GM18507 (cell line): ENCODE data around the gene MASP1.

ENCODE experiments used
- DNase-seq: peaks from one replicate; pipeline ENCODE4 v3.0.0; 2011; ENCODE audit warnings: low read depth; ENCODE audit not compliant: insufficient read length; ENCODE audit errors: extremely low spot score
- FAIRE-seq: peaks from 2 replicates; lab custom pipeline; 2011; peaks lifted over from hg19 to GRCh38; lab: Jason Lieb, UNC

The MASP1 gene

GRCh38 chr3:187238239-187238638 lies 53.3 kb downstream of the MASP1 start:
- FAIRE-seq (no peak), DNase-seq (no peak)

DNA sequence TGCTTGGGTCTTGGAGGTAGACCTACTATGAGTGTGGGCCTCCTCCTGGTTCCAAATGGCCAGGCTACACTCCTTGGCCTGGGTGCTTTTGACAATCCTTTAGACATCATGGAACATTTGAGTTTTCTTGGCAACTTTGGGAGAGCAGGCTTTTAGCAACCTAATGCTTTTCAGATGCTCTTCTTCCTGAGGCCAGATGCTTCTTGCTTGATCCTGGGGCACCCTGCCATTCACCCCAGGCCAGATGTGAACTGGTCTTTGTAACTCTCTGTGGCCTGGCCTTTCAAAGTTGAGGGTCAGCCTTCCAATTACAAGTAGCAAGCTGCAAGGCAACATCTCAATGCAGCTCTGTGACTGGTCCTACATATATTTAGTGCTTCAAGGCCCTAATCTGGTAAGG lies 53.8 kb downstream of the MASP1 start:
- FAIRE-seq (no peak), DNase-seq (no peak)

GRCh38 chr3:187236962-187237361 lies 54.6 kb downstream of the MASP1 start:
- no peak for FAIRE-seq
- no peak for DNase-seq

DNA sequence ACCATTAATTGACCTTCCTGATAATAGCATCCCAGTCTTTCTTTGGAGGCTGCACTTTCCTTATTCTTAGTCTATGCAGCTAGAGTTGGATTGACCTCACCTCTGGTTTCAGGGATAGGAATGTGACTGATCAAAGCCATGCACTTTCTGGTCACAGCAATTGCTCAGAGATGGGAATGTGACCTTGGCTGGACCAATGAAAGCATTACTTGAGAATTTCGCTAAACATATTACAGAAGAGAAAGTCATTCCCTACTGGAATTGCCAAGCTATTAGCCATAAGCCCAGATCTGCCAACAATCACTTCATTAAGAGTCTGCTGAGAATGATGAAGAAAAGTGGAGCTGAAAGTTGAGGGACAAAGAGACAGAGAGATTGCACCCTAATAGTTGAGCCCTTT lies 61.5 kb downstream of the MASP1 start:
- FAIRE-seq, result no peak
- no peak for DNase-seq

DNA sequence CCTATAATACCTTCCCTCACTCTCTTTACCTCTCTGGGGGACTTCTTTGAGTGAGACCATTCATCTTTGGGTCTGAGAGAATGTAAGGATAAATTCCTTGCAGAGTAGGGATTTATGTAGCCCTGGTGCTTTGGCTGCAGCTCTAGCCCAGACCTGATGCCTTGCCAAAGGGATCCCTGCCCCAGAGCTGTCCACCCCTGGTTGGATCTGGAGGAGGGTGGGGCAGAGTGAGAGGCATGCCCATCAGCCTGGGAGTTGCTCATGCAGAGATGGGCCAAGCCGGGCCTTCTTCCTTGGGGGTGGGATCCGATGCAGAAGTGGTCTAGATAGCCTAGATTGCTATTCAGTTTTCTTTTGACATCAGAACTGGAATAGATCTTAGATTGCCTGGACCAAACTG lies 62.8 kb downstream of the MASP1 start:
- FAIRE-seq (no peak), DNase-seq (no peak)

GRCh38 chr3:187227658-187228258 lies 63.8 kb downstream of the MASP1 start:
- no peak for FAIRE-seq
- no peak for DNase-seq

GRCh38 chr3:187223799-187224198 lies 67.7 kb downstream of the MASP1 start:
- FAIRE-seq (no peak), DNase-seq (no peak)

GRCh38 chr3:187222801-187223200 lies 68.7 kb downstream of the MASP1 start:
- DNase-seq, result no peak
- FAIRE-seq, result no peak

GRCh38 chr3:187215460-187215859 lies 76.1 kb downstream of the MASP1 start:
- DNase-seq (no peak), FAIRE-seq (no peak)

DNA sequence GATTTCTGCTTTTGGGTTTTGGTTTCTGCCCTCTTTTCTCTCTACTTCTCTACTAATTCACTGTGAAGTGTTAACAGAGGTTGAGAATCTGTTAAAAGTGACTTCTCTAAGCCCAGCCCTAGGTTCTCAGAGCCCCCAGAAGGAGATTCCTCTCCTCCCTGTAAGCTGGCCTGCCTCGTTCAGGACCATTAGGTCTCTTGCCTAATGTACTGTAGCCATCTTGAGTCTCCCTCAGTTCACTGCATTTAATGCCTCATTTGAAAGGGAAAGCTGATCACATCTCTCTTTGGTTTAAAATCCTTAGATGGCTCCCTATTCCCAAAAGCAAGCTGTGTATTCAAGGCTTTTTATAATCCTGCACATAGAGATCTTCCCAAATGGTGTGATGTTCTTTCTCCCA lies 77.9 kb downstream of the MASP1 start:
- DNase-seq, result no peak
- FAIRE-seq, result no peak

DNA sequence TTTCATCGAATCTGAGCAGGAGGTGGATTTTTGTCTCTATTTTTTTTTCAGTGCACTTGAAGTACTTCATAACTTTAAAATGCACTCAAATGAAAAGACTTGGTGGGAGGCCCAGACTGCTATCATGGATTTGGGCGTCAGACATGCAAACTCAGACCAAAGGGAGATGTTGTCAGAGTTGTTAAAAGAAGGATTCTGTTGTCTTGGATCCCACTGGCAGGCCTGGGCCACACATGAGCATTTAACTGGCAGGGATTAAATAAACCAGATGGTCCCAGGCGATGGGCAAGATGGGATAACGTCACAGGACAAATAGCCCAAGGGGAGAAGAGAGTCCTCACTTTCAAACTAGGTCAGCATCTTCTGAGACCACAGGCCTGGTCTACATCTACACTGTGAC lies 78.8 kb downstream of the MASP1 start:
- DNase-seq (no peak), FAIRE-seq (no peak)

- FAIRE-seq, result no peak
Observed at GRCh38 chr3:187212196-187212545, 79.4 kb downstream of the MASP1 start.

DNA sequence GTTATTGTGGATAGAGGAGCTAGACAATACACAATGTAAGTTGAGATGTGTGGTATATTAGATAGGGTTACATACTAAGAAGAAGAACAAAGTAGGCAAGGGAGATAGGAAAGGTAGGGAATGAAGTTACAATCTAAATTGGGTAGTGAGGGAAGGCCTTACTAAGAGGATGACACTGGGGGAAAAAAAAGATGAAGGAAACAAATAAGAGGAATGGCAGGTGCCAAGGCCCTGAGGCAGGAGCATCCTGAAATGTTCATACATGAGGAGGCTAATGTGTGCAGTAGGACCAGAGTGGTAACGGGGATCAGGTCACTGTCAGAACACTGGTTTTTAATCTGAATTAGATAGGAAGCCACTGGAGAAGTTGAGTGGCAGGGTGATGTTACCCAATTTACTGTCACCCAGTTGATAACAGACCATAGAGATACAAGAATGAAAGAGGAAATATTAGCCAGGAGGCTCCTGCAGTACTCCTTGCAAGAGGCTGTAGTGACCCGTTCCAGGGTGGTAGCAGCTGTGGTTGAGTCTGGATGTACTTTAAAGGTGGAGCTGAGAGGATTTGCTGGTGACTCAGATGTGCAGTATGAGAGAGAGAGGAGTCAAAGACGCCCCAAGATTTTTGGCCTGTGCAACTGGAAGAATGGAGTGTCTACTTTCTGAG lies 79.9 kb downstream of the MASP1 start:
- DNase-seq, result no peak
- no peak for FAIRE-seq

More at GRCh38 chr3:187212196-187212545, 79.4 kb downstream of the MASP1 start:
- DNase-seq, result no peak

DNA sequence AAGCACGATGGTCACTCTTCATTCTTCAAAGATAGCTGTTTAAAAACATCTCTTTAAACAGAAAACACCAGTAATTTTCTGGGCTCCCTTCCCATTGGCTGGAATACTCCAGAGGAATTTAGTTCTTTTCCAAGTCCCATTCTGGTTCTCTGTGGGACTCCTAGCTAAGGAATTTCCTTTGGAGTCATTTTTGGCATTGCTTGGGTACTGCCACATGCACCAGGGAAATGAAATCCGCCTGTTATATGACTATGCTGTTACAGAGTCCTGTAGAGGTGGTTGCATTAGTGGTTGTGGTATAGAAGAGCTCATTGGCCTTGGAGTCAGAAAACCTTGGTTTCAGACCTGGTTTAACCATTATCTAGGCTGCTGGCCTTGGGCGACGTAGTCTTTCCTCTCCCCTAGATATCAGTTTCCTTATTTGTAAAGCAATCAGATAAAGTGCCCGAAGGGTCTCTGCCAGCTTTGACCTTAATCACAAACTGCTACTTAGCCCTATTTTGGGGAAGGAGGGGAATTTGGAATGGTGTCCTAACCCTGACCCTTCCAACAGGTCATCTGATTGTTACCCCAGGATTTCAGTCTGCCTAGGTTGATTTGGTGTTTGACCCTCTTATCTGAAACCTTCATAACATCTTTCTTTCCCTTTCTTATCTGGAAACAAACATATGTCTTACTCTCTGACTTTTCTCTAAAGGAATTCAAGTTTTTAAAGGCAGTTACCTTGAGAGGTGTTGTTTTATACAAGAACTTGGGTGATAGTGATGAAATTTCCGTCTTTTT lies 80.8 kb downstream of the MASP1 start:
- FAIRE-seq (peak; percentile 78), DNase-seq (no peak)

DNA sequence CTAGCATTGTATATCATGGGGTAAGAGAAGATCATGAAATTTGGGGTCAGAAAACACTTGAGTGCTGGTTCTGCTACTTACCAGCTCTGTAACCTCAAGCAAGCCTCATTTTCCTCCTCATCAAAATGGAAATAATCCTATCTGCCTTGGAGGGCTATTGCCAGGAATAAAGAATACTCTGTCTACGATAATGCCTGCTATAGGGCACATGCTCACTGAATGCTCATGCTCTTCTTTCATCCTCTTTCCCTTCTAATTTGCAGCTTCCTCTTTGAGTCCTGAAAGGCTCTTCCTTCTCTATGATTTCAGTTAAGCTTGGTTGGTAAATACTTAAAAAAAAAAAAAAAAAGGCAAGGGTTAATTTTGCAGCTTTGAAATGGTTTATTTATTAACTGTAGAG lies 81.4 kb downstream of the MASP1 start:
- FAIRE-seq, result no peak

GRCh38 chr3:187209491-187209890 lies 82.0 kb downstream of the MASP1 start:
- no peak for DNase-seq
- FAIRE-seq, result peak; percentile 5

More for the DNA sequence above, 81.4 kb downstream of the MASP1 start:
- no peak for DNase-seq

DNA sequence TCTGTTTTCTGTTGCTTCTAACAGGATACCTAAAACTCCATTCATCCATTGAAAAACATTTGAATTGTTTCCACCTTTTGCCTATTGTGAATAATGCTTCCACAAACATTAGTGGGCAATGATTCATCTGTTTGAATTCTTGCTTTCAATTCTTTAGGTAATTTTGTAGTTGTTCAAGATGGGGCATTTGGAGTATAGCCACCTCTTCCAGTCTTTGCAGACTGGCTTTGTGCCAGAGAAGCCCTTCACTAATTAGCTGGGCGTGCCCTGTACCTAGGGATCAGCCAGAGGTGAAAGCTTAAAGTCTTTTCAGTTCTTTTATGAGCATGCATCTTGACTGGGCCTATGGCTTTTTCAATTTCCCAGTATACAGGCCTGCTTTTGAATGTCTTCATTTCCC lies 83.4 kb downstream of the MASP1 start:
- FAIRE-seq, result no peak

GRCh38 chr3:187207624-187208023 lies 83.9 kb downstream of the MASP1 start:
- FAIRE-seq, result no peak
- DNase-seq, result no peak

More for the DNA sequence above, 83.4 kb downstream of the MASP1 start:
- no peak for DNase-seq

DNA sequence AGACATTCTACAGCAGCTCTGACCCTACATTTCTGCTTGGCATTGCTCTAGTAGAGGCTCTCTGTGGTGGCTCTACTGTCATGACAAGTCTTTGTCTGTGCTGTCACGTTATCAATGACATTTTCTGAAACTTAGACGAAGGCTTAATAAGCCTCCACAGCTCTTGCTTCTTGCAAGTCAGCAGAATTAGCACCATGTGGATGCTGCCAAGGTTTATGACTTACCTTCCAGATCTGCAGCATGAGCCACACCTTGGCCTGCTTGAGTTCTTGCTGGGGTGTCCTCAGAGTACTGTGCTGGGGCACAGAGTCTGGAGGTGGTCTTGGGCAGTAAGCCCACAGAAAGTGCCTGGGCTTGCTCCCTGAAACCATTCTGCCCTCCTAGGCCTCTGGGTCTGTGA lies 84.5 kb downstream of the MASP1 start:
- FAIRE-seq, result no peak
- DNase-seq, result no peak

- DNase-seq (no peak), FAIRE-seq (no peak)
Observed at GRCh38 chr3:187205683-187206082, 85.9 kb downstream of the MASP1 start.
